Nucleus accumbens (tissue), 56 donors: ENCODE data around the gene UBE2Z.
"Not testable (repeated sequence)": the region's sequence is repeated elsewhere in the genome, so short reads cannot be mapped to it uniquely, and the experiment has no call there.

Experiments used
- DNase-seq, 56 donors: peaks; one replicate each; lab custom pipeline; 2025; lab: John Stamatoyannopoulos, UW

UBE2Z gene

GRCh38 chr17:48908047-48908843 is at the start of gene UBE2Z:
TSS of gene UBE2Z (plus strand) at chr17:48908407. CDS start at chr17:48908504, 97 bp downstream.
- DNase-seq: peak; percentile 67 to 98 (median 94)

- DNase-seq: no peak
Measured at GRCh38 chr17:48860034-48860433, 48.2 kb upstream of the UBE2Z start.

GRCh38 chr17:48860456-48860855 is 47.8 kb upstream of the UBE2Z start:
- DNase-seq: no peak

- no peak for DNase-seq
Measured at GRCh38 chr17:48868916-48869500, 39.2 kb upstream of the UBE2Z start.

GRCh38 chr17:48869821-48870318 is 38.3 kb upstream of the UBE2Z start:
- DNase-seq: no peak

- DNase-seq: no peak
Measured at GRCh38 chr17:48871035-48871550, 37.1 kb upstream of the UBE2Z start.

- DNase-seq: no peak
Measured at GRCh38 chr17:48871551-48872351, 36.5 kb upstream of the UBE2Z start.

- not testable (repeated sequence) for DNase-seq
Measured at GRCh38 chr17:48872409-48872808, 35.8 kb upstream of the UBE2Z start.

GRCh38 chr17:48873209-48873608 is 35.0 kb upstream of the UBE2Z start:
- DNase-seq: no peak

- no peak for DNase-seq
Measured at GRCh38 chr17:48873696-48874443, 34.3 kb upstream of the UBE2Z start.

- DNase-seq: peak in 30 of 56 donors; percentile 1 to 43 (median 8)
Measured at GRCh38 chr17:48878920-48879898, 29.0 kb upstream of the UBE2Z start.

- DNase-seq: no peak
Measured at GRCh38 chr17:48882272-48882671, 25.9 kb upstream of the UBE2Z start.

- no peak for DNase-seq
Measured at GRCh38 chr17:48883171-48883570, 25.0 kb upstream of the UBE2Z start.

- DNase-seq: no peak
Measured at GRCh38 chr17:48890086-48890485, 18.1 kb upstream of the UBE2Z start.

- peak in 1 of 56 donors; percentile 18 for DNase-seq
Measured at GRCh38 chr17:48892940-48893645, 15.1 kb upstream of the UBE2Z start.

GRCh38 chr17:48893646-48894508 is 14.3 kb upstream of the UBE2Z start:
- no peak for DNase-seq

- DNase-seq: no peak
Measured at GRCh38 chr17:48894886-48895285, 13.3 kb upstream of the UBE2Z start.
